T-cell (primary cell): ENCODE measurements around the gene PSMD1. TPM values are rescaled to one million over a fixed set of nuclear protein-coding genes. Genes with fewer than 3 reads are reported as not detected.
A peak's percentile ranks its signal among the peaks of the same experiment; 100 is the strongest.

ENCODE experiments used
- ATAC-seq, 4 experiments: fragments of 200-7000 bp in 3 of 4; fragments of 150-1000 bp in 1 of 4; cut with Tn5 transposase; replicated peaks in 1 of 4; 1 replicate in 3 of 4; 2 replicates in 1 of 4; pipeline ENCODE4 v1.10.0; 2021; ENCODE audit warnings: moderate library complexity in 3 of 4, mild to moderate bottlenecking in 2 of 4, moderate number of reproducible peaks in 1 of 4
- CTCF ChIA-PET, 2 donors: fragments of 300-600 bp; sonication (Branson Sonifier 250); formaldehyde crosslinking; loops; one replicate each; lab custom pipeline; 2022; ENCODE audit warnings: antibody characterized with exemption in 2 of 2; lab: Charles Lee
- POLR2A ChIA-PET, 2 donors: fragments of 300-600 bp; sonication (Branson Sonifier 250); formaldehyde crosslinking; loops; one replicate each; lab custom pipeline; 2022; ENCODE audit warnings: antibody characterized with exemption in 2 of 2; lab: Charles Lee
- DNase-seq, 35 experiments: peaks; one replicate each; pipeline versions ENCODE4 v3.0.0 to v3.0.0-alpha.2; 2013 to 2023
- H3K27ac ChIP-seq: one replicate; pipeline ENCODE4 v1.5.1; 2013; ENCODE audit warnings: low read length
- H3K27me3 ChIP-seq, 2 experiments: replicated peaks in 1 of 2; 1 replicate in 1 of 2; 2 replicates in 1 of 2; pipeline versions ENCODE4 v1.6.1 to v1.7.0; 2013; ENCODE audit warnings: low read length in 1 of 2, mixed read lengths in 1 of 2; ENCODE audit not compliant: control insufficient read depth in 2 of 2, insufficient read depth in 2 of 2; ENCODE audit errors: extremely low read depth in 1 of 2
- H3K36me3 ChIP-seq, 2 donors: 1 replicate in 1 of 2; 2 replicates in 1 of 2; pipeline versions ENCODE4 v1.6.1 to v1.7.0; 2013; ENCODE audit warnings: low read length in 1 of 2; ENCODE audit not compliant: control insufficient read depth in 2 of 2, insufficient read depth in 1 of 2; ENCODE audit errors: extremely low read depth in 1 of 2
- H3K4me1 ChIP-seq, 2 experiments: 1 replicate in 1 of 2; 2 replicates in 1 of 2; pipeline versions ENCODE4 v1.6.1 to v1.7.0; 2013; ENCODE audit warnings: low read length in 2 of 2, mixed read lengths in 1 of 2; ENCODE audit not compliant: insufficient read depth in 2 of 2, control insufficient read depth in 1 of 2; ENCODE audit errors: extremely low read depth in 1 of 2
- H3K4me3 ChIP-seq, 2 donors: 1 replicate in 1 of 2; 2 replicates in 1 of 2; pipeline versions ENCODE4 v1.5.1 to v1.7.0; 2013; ENCODE audit warnings: mild to moderate bottlenecking in 2 of 2, low read length in 1 of 2, moderate library complexity in 1 of 2; ENCODE audit not compliant: control insufficient read depth in 1 of 2; ENCODE audit errors: extremely low read depth in 1 of 2
- H3K9me3 ChIP-seq: 2 replicates; pipeline ENCODE4 v1.7.0; 2013
- H3K27ac Mint-ChIP-seq, 2 donors: one replicate each; pipeline ENCODE4 v1.8.0; 2020 to 2021; ENCODE audit warnings: mild to moderate bottlenecking in 2 of 2, mixed read lengths in 2 of 2
- H3K27me3 Mint-ChIP-seq, 2 donors: one replicate each; pipeline ENCODE4 v1.8.0; 2021 to 2022; ENCODE audit warnings: mixed read lengths in 2 of 2
- H3K36me3 Mint-ChIP-seq: one replicate; pipeline ENCODE4 v1.8.0; 2021; ENCODE audit warnings: mixed read lengths
- H3K4me1 Mint-ChIP-seq, 3 donors: one replicate each; pipeline ENCODE4 v1.8.0; 2020 to 2022; ENCODE audit warnings: mixed read lengths in 3 of 3, mild to moderate bottlenecking in 1 of 3
- H3K4me3 Mint-ChIP-seq, 3 donors: one replicate each; pipeline ENCODE4 v1.8.0; 2020 to 2022; ENCODE audit warnings: mild to moderate bottlenecking in 3 of 3, mixed read lengths in 3 of 3, moderate library complexity in 3 of 3
- H3K9me3 Mint-ChIP-seq, 3 donors: one replicate each; pipeline ENCODE4 v1.8.0; 2020 to 2022; ENCODE audit warnings: mixed read lengths in 3 of 3
- WGBS: methylation state at CpG from one replicate; pipeline ENCODE4 v1.1.5; 2013; ENCODE audit warnings: missing lambda C conversion rate; ENCODE audit not compliant: insufficient coverage; 5-methylcytosine and 5-hydroxymethylcytosine counted together
- total RNA-seq, 35 experiments: library from RNA in 6 of 35; stranded (reverse) in 6 of 35; fragments of 120-200 nt in 1 of 35; gene quantifications; one replicate each; pipeline versions ENCODE4 v1.2.1 to v1.2.4 and lab custom pipeline; 2013 to 2026

PSMD1 gene
- total RNA-seq, 5 donors from 2014 or later (not counting 1 experiment from before 2014, with no cell fraction given), result 39.5 to 48.2 (median 46.9) TPM

GRCh38 chr2:231049286-231050017 is 7.2 kb upstream of the PSMD1 start:
- Histone ChIP-seq H3K9me3 (no peaks in the 10 kb centered on the region), H3K36me3 (no peaks in the 10 kb centered on the region), H3K27me3 (peaks cover 2 to 37% of the 10 kb centered on the region in 2 experiments), H3K27ac (no peak overlapping the region), H3K4me1 (peaks cover 3 to 28% of the 10 kb centered on the region in 2 experiments), H3K4me3 (no peak overlapping the region)
- DNase-seq (no peak), ATAC-seq (no peak)
- no peak overlapping the region for H3K27ac Mint-ChIP-seq
- no peaks in the 10 kb centered on the region for H3K9me3 Mint-ChIP-seq
- POLR2A ChIA-PET, result no interaction called here
- CTCF ChIA-PET, result interaction anchor here in 1 of 2 donors (0.7 kb wide), 1 partner anchor 82 kb away, joined by 8 read pairs; no protein-coding TSS in a partner anchor
- no peaks in the 10 kb centered on the region for H3K36me3 Mint-ChIP-seq
- peaks cover 6 to 7% of the 10 kb centered on the region in 2 donors for H3K27me3 Mint-ChIP-seq
- H3K4me1 Mint-ChIP-seq, result peaks cover 20 to 23% (median 21%) of the 10 kb centered on the region in 3 donors
- 79% methylated on average over 4 of the region's 12 CpGs for WGBS
- no peak overlapping the region for H3K4me3 Mint-ChIP-seq

GRCh38 chr2:231050018-231050901 is 6.4 kb upstream of the PSMD1 start:
- CTCF ChIA-PET, result no interaction called here

GRCh38 chr2:231051116-231051515 is 5.6 kb upstream of the PSMD1 start:
- Histone ChIP-seq H3K36me3 (no peaks in the 10 kb centered on the region), H3K4me1 (peaks cover 3 to 28% of the 10 kb centered on the region in 2 experiments), H3K9me3 (no peaks in the 10 kb centered on the region), H3K4me3 (no peak overlapping the region), H3K27ac (no peak overlapping the region), H3K27me3 (peaks cover 2 to 37% of the 10 kb centered on the region in 2 experiments)
- H3K4me1 Mint-ChIP-seq, result peaks cover 21 to 26% (median 22%) of the 10 kb centered on the region in 3 donors
- peak overlapping the region in 1 of 3 donors; percentile 43 for H3K4me3 Mint-ChIP-seq
- no peak for ATAC-seq
- DNase-seq, result no peak
- POLR2A ChIA-PET, result no interaction called here
- WGBS, result 88% methylated on average over 3 of the region's 5 CpGs
- no peaks in the 10 kb centered on the region for H3K36me3 Mint-ChIP-seq
- CTCF ChIA-PET, result interaction anchor here in 1 of 2 donors (0.5 kb wide), 1 partner anchor 29 kb away, joined by 4 read pairs; no protein-coding TSS in a partner anchor
- H3K27me3 Mint-ChIP-seq, result peaks cover 6 to 7% of the 10 kb centered on the region in 2 donors
- peak overlapping the region in 1 of 2 donors; percentile 8 for H3K27ac Mint-ChIP-seq
- no peaks in the 10 kb centered on the region for H3K9me3 Mint-ChIP-seq

More at GRCh38 chr2:231050018-231050901, 6.4 kb upstream of the PSMD1 start:
- POLR2A ChIA-PET, result no interaction called here
- Mint-ChIP-seq H3K27ac (no peak overlapping the region), H3K36me3 (no peaks in the 10 kb centered on the region), H3K27me3 (peaks cover 6 to 7% of the 10 kb centered on the region in 2 donors), H3K9me3 (no peaks in the 10 kb centered on the region), H3K4me1 (peaks cover 20 to 23% (median 21%) of the 10 kb centered on the region in 3 donors), H3K4me3 (no peak overlapping the region)
- Histone ChIP-seq H3K27ac (no peak overlapping the region), H3K9me3 (no peaks in the 10 kb centered on the region), H3K4me3 (no peak overlapping the region), H3K27me3 (peaks cover 2 to 37% of the 10 kb centered on the region in 2 experiments), H3K4me1 (peaks cover 3 to 28% of the 10 kb centered on the region in 2 experiments), H3K36me3 (no peaks in the 10 kb centered on the region)
- 64% methylated on average over 6 of the region's 9 CpGs for WGBS
- DNase-seq (peak in 1 of 35 experiments; percentile 14), ATAC-seq (no peak)

- Mint-ChIP-seq H3K9me3 (no peaks in the 10 kb centered on the region), H3K27me3 (peaks cover 0 to 7% of the 10 kb centered on the region in 2 donors), H3K27ac (peak overlapping the region; percentile 52 to 63), H3K4me3 (peak overlapping the region; percentile 85 to 91 (median 90)), H3K36me3 (no peaks in the 10 kb centered on the region), H3K4me1 (peaks cover 28 to 34% (median 29%) of the 10 kb centered on the region in 3 donors)
- ATAC-seq, result peak; percentile 74 to 77 (median 76)
- H3K36me3 ChIP-seq, result no peaks in the 10 kb centered on the region
- H3K27ac ChIP-seq, result no peak overlapping the region
- DNase-seq, result peak; percentile 66 to 89 (median 75)
- peaks cover 7 to 35% of the 10 kb centered on the region in 2 experiments for H3K4me1 ChIP-seq
- no peaks in the 10 kb centered on the region for H3K9me3 ChIP-seq
- peak overlapping the region; percentile 60 to 79 for H3K4me3 ChIP-seq
- ChIA-PET POLR2A (interaction anchor here (0.5 kb wide), 2 partner anchors 33 to 1123 kb away, joined by 3 read pairs; no protein-coding TSS in a partner anchor), CTCF (interaction anchor here (0.5 to 1.3 kb wide), 15 partner anchors 9 to 1658 kb away, joined by 3 to 8 read pairs (median 3); partner anchors contain the start of gene HTR2B (in 1 of the 2))
- 4% methylated on average over 53 of the region's 62 CpGs for WGBS
- H3K27me3 ChIP-seq, result peaks cover 2 to 26% of the 10 kb centered on the region in 2 experiments
Observed at GRCh38 chr2:231052494-231053451, 3.9 kb upstream of the PSMD1 start.

- Mint-ChIP-seq H3K27ac (peak overlapping the region in 1 of 2 donors; percentile 47), H3K36me3 (no peaks in the 10 kb centered on the region), H3K27me3 (peaks cover 0 to 7% of the 10 kb centered on the region in 2 donors), H3K4me1 (peaks cover 39 to 44% (median 40%) of the 10 kb centered on the region in 3 donors), H3K4me3 (peak overlapping the region; percentile 28 to 91 (median 50)), H3K9me3 (no peaks in the 10 kb centered on the region)
- POLR2A ChIA-PET, result no interaction called here
- no peak overlapping the region for H3K27ac ChIP-seq
- no peaks in the 10 kb centered on the region for H3K9me3 ChIP-seq
- WGBS, result 55% methylated on average over 5 of the region's 6 CpGs
- CTCF ChIA-PET, result interaction anchor here in 1 of 2 donors (0.7 kb wide), 1 partner anchor 732 kb away, joined by 5 read pairs; no protein-coding TSS in a partner anchor
- no peaks in the 10 kb centered on the region for H3K36me3 ChIP-seq
- H3K27me3 ChIP-seq, result peaks cover 2 to 19% of the 10 kb centered on the region in 2 experiments
- H3K4me3 ChIP-seq, result no peak overlapping the region
- peaks cover 15 to 40% of the 10 kb centered on the region in 2 experiments for H3K4me1 ChIP-seq
- ATAC-seq (no peak), DNase-seq (no peak)
Observed at GRCh38 chr2:231053846-231054245, 2.8 kb upstream of the PSMD1 start.
